Type B pancreatic cell (in vitro differentiated cells): ENCODE results near the gene GJD4. TPM values are rescaled to one million over a fixed set of nuclear protein-coding genes. Genes with fewer than 3 reads are reported as not detected.

Experiments used
- DNase-seq: peaks from one replicate; pipeline ENCODE4 v3.0.0; 2021; ENCODE audit warnings: mixed read lengths; ENCODE audit not compliant: unreplicated experiment; ENCODE audit errors: extremely low spot score
- H3K27ac Mint-ChIP-seq: 2 replicates; pipeline ENCODE4 v1.8.0; 2021; ENCODE audit warnings: mild to moderate bottlenecking, mixed read lengths
- H3K27me3 Mint-ChIP-seq: 2 replicates; pipeline ENCODE4 v1.8.0; 2021; ENCODE audit warnings: mixed read lengths
- H3K36me3 Mint-ChIP-seq: 2 replicates; pipeline ENCODE4 v1.8.0; 2021; ENCODE audit warnings: mixed read lengths
- H3K4me1 Mint-ChIP-seq: one replicate; pipeline ENCODE4 v1.8.0; 2021; ENCODE audit warnings: mixed read lengths; ENCODE audit not compliant: unreplicated experiment
- H3K4me3 Mint-ChIP-seq: 2 replicates; pipeline ENCODE4 v1.8.0; 2021; ENCODE audit warnings: mild to moderate bottlenecking, mixed read lengths
- H3K9me3 Mint-ChIP-seq: 2 replicates; pipeline ENCODE4 v1.8.0; 2021; ENCODE audit warnings: mixed read lengths
- CTCF ChIP-seq: fragments of 200-600 bp; sonication (generic); conservative IDR thresholded peaks from 2 replicates; pipeline ENCODE4 v1.5.0; 2021; ENCODE audit warnings: antibody characterized with exemption, mild to moderate bottlenecking
- total RNA-seq: library from RNA; stranded (reverse); gene quantifications from 2 replicates; pipeline ENCODE4 v1.2.1, GENCODE V29; 2021; ENCODE audit warnings: low replicate concordance

Gene GJD4
- total RNA-seq, 1 donor from 2014 or later = not detected

- Mint-ChIP-seq H3K27ac (peak overlapping the region; percentile 13), H3K4me3 (no peak overlapping the region), H3K27me3 (peaks cover 11% of the 10 kb centered on the region), H3K36me3 (no peaks in the 10 kb centered on the region), H3K4me1 (no peaks in the 10 kb centered on the region), H3K9me3 (no peaks in the 10 kb centered on the region)
- TF ChIP-seq CTCF = no peak
- no peak for DNase-seq
These were observed 9.2 kb downstream of the GJD4 start for GRCh38 chr10:35614312-35614711.

GRCh38 chr10:35626971-35627507 lies 21.9 kb downstream of the GJD4 start:
- Mint-ChIP-seq H3K4me1 (no peaks in the 10 kb centered on the region), H3K27ac (no peak overlapping the region), H3K9me3 (no peaks in the 10 kb centered on the region), H3K4me3 (no peak overlapping the region), H3K36me3 (no peaks in the 10 kb centered on the region), H3K27me3 (peaks cover 4% of the 10 kb centered on the region)
- TF ChIP-seq CTCF = no peak
- DNase-seq = no peak

GRCh38 chr10:35631404-35631803 lies 26.3 kb downstream of the GJD4 start:
- H3K27ac Mint-ChIP-seq = no peak overlapping the region
- no peaks in the 10 kb centered on the region for H3K36me3 Mint-ChIP-seq
- no peaks in the 10 kb centered on the region for H3K4me1 Mint-ChIP-seq
- H3K4me3 Mint-ChIP-seq = no peak overlapping the region
- DNase-seq = no peak
- TF ChIP-seq CTCF = no peak
- H3K27me3 Mint-ChIP-seq = peaks cover 31% of the 10 kb centered on the region
- H3K9me3 Mint-ChIP-seq = no peaks in the 10 kb centered on the region

- Mint-ChIP-seq H3K36me3 (no peaks in the 10 kb centered on the region), H3K9me3 (no peaks in the 10 kb centered on the region), H3K27ac (no peak overlapping the region), H3K4me1 (peaks cover 4% of the 10 kb centered on the region), H3K27me3 (peaks cover 37% of the 10 kb centered on the region), H3K4me3 (no peak overlapping the region)
- peak; percentile 17 for TF ChIP-seq CTCF
- DNase-seq = no peak
These were observed 26.9 kb downstream of the GJD4 start for GRCh38 chr10:35632027-35632426.

GRCh38 chr10:35633006-35633980 lies 28.2 kb downstream of the GJD4 start:
- H3K27me3 Mint-ChIP-seq = peaks cover 49% of the 10 kb centered on the region
- peaks cover 4% of the 10 kb centered on the region for H3K4me1 Mint-ChIP-seq
- no peak for TF ChIP-seq CTCF
- no peak overlapping the region for H3K4me3 Mint-ChIP-seq
- no peaks in the 10 kb centered on the region for H3K9me3 Mint-ChIP-seq
- H3K36me3 Mint-ChIP-seq = no peaks in the 10 kb centered on the region
- no peak for DNase-seq
- no peak overlapping the region for H3K27ac Mint-ChIP-seq
